Measurements from ENCODE around the gene BORCS8.
"Not testable (repeated sequence)": the region's sequence is repeated elsewhere in the genome, so short reads cannot be mapped to it uniquely, and the experiment has no call there.

- TF ChIP-seq CTCF (conservative IDR thresholded peaks at IDR 0.05; ENCODE audit: low read length); EZH2phosphoT487 (IDR thresholded peaks at IDR 0.05; ENCODE audit: borderline replicate concordance): not testable (repeated sequence)
Observed at GRCh38 chr19:19135713-19136112, 56.2 kb downstream of the BORCS8 start.
